ENCODE results near the gene FSHR. TPM values are rescaled to one million over a fixed set of nuclear protein-coding genes. Genes with fewer than 3 reads are reported as not detected.

FSHR gene
- total and polyA plus RNA-seq, 4 donors: not detected

DNA sequence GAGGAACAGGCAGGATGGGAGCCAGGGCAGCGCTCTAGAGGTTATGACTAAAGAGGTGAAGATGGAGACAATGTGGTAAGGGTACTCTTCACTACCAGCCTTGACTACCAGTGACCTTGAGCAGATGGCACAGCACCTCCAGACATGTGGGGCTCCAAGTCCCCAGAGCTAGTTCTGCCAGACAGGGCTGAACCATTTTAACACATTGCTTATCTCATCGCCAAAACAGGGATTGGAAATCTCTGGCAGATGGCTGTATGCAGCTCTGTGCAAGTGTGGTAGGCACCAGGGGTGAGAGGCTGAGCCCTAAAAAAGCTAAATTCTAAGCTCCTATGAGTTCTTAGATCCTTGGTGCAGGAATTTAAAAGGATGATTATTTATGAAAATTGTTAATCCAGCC is 41.3 kb downstream of the FSHR start:
- Histone ChIP-seq H3K36me3 (ENCODE audit: control insufficient read depth in 4 of 4, insufficient read depth in 3 of 4, low read depth in 1 of 4, low read length in 3 of 4) (no peaks in the 10 kb centered on the region), H3K9me3 (ENCODE audit: control insufficient read depth in 4 of 4, low read length in 3 of 4) (no peaks in the 10 kb centered on the region), H3K4me3 (ENCODE audit: low read depth in 1 of 3, low read length in 3 of 3) (no peak overlapping the region), H3K27ac (ENCODE audit: low read depth in 1 of 2, low read length in 2 of 2) (no peak overlapping the region), H3K4me1 (ENCODE audit: control insufficient read depth in 4 of 4, insufficient read depth in 4 of 4, low read length in 3 of 4) (no peaks in the 10 kb centered on the region), H3K27me3 (ENCODE audit: control insufficient read depth in 4 of 4, insufficient read depth in 4 of 4, low read length in 3 of 4) (no peaks in the 10 kb centered on the region), H3K9ac (ENCODE audit: low read depth in 1 of 2, low read length in 2 of 2) (no peak overlapping the region)
- WGBS: 89% methylated on average over 2 of the region's 2 CpGs
- DNase-seq (ENCODE audit: low spot score): no peak
- TF ChIP-seq, protein P1, sequence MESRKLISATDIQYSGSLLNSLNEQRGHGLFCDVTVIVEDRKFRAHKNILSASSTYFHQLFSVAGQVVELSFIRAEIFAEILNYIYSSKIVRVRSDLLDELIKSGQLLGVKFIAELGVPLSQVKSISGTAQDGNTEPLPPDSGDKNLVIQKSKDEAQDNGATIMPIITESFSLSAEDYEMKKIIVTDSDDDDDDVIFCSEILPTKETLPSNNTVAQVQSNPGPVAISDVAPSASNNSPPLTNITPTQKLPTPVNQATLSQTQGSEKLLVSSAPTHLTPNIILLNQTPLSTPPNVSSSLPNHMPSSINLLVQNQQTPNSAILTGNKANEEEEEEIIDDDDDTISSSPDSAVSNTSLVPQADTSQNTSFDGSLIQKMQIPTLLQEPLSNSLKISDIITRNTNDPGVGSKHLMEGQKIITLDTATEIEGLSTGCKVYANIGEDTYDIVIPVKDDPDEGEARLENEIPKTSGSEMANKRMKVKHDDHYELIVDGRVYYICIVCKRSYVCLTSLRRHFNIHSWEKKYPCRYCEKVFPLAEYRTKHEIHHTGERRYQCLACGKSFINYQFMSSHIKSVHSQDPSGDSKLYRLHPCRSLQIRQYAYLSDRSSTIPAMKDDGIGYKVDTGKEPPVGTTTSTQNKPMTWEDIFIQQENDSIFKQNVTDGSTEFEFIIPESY (IDR thresholded peaks at IDR 0.05): no peak
- TF ChIP-seq ATF3 (IDR thresholded peaks at IDR 0.05): no peak
- TF ChIP-seq, protein P2, sequence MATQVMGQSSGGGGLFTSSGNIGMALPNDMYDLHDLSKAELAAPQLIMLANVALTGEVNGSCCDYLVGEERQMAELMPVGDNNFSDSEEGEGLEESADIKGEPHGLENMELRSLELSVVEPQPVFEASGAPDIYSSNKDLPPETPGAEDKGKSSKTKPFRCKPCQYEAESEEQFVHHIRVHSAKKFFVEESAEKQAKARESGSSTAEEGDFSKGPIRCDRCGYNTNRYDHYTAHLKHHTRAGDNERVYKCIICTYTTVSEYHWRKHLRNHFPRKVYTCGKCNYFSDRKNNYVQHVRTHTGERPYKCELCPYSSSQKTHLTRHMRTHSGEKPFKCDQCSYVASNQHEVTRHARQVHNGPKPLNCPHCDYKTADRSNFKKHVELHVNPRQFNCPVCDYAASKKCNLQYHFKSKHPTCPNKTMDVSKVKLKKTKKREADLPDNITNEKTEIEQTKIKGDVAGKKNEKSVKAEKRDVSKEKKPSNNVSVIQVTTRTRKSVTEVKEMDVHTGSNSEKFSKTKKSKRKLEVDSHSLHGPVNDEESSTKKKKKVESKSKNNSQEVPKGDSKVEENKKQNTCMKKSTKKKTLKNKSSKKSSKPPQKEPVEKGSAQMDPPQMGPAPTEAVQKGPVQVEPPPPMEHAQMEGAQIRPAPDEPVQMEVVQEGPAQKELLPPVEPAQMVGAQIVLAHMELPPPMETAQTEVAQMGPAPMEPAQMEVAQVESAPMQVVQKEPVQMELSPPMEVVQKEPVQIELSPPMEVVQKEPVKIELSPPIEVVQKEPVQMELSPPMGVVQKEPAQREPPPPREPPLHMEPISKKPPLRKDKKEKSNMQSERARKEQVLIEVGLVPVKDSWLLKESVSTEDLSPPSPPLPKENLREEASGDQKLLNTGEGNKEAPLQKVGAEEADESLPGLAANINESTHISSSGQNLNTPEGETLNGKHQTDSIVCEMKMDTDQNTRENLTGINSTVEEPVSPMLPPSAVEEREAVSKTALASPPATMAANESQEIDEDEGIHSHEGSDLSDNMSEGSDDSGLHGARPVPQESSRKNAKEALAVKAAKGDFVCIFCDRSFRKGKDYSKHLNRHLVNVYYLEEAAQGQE (IDR thresholded peaks at IDR 0.05): no peak
- no peak for TF ChIP-seq FOXA2 (IDR thresholded peaks at IDR 0.05)
- TF ChIP-seq RXRA (IDR thresholded peaks at IDR 0.05): no peak
- TF ChIP-seq EGR1 (IDR thresholded peaks at IDR 0.05; ENCODE audit: low read depth in 2 of 2): no peak
- TF ChIP-seq SP1 (IDR thresholded peaks at IDR 0.05): no peak
- no peak for TF ChIP-seq JUND (IDR thresholded peaks at IDR 0.05)

DNA sequence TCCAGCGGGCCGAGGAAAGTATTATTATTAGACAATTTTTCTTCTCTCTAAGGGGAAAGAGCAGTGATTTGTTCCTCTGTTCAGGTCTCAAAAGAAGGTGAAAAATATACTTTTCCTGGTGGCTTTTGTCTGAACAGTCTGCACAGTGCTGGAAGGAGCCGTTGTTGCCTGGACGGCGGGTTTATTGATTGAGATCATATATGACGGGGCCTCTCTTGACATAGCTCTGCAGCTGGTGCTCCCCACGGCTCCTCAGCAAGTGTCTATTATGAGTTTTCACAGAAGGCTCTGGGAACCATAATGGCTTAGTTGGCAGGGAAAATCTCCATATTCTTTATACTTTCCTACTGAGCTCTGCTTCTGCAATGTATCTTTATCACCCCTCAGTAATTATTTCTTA is 42.9 kb downstream of the FSHR start:
- WGBS: 75% methylated on average over 7 of the region's 7 CpGs
- no peak for DNase-seq (ENCODE audit: low spot score)
- no peak overlapping the region for H3K27ac ChIP-seq (ENCODE audit: low read depth in 1 of 2, low read length in 2 of 2)

More for the DNA sequence above, 42.9 kb downstream of the FSHR start:
- Histone ChIP-seq H3K4me1 (ENCODE audit: control insufficient read depth in 4 of 4, insufficient read depth in 4 of 4, low read length in 3 of 4) (no peaks in the 10 kb centered on the region), H3K27me3 (ENCODE audit: control insufficient read depth in 4 of 4, insufficient read depth in 4 of 4, low read length in 3 of 4) (no peaks in the 10 kb centered on the region), H3K9me3 (ENCODE audit: control insufficient read depth in 4 of 4, low read length in 3 of 4) (no peaks in the 10 kb centered on the region), H3K9ac (ENCODE audit: low read depth in 1 of 2, low read length in 2 of 2) (no peak overlapping the region), H3K36me3 (ENCODE audit: control insufficient read depth in 4 of 4, insufficient read depth in 3 of 4, low read depth in 1 of 4, low read length in 3 of 4) (no peaks in the 10 kb centered on the region), H3K4me3 (ENCODE audit: low read depth in 1 of 3, low read length in 3 of 3) (no peak overlapping the region)
- no peak for TF ChIP-seq YY1 (IDR thresholded peaks at IDR 0.05)
- no peak for TF ChIP-seq GABPA (IDR thresholded peaks at IDR 0.05 in 1 of 2, conservative IDR thresholded peaks at IDR 0.05 in 1 of 2)
- TF ChIP-seq, protein P1 (IDR thresholded peaks at IDR 0.05): no peak
- TF ChIP-seq ATF3 (IDR thresholded peaks at IDR 0.05): no peak
- TF ChIP-seq, protein P2 (IDR thresholded peaks at IDR 0.05): no peak
- no peak for TF ChIP-seq JUND (IDR thresholded peaks at IDR 0.05)
- TF ChIP-seq HNF4G (IDR thresholded peaks at IDR 0.05): no peak
- TF ChIP-seq FOXA2 (IDR thresholded peaks at IDR 0.05): no peak
